GM18907 (cell line): Measurements from ENCODE around the gene VPS41.

Experiments used
- ATAC-seq: cut with Tn5 transposase; IDR thresholded peaks from one replicate; pipeline ENCODE4 v1.9.1; 2021; ENCODE audit warnings: mild to moderate bottlenecking, moderate library complexity; ENCODE audit not compliant: unreplicated experiment

Gene VPS41

GRCh38 chr7:38677981-38678697, 230.9 kb downstream of the VPS41 start:
- ATAC-seq, result no peak

GRCh38 chr7:38675494-38676106, 233.4 kb downstream of the VPS41 start:
- no peak for ATAC-seq

GRCh38 chr7:38674513-38674912, 234.5 kb downstream of the VPS41 start:
- ATAC-seq, result no peak

- ATAC-seq, result no peak
Observed at GRCh38 chr7:38673795-38674194, 235.2 kb downstream of the VPS41 start.
